Testis (tissue), 3 donors: ENCODE results near the gene GCHFR. TPM values are rescaled to one million over a fixed set of nuclear protein-coding genes. Genes with fewer than 3 reads are reported as not detected.

Experiments
- DNase-seq: peaks from one replicate; pipeline ENCODE4 v3.0.0-alpha.2; 2019
- H3K27ac ChIP-seq, 2 donors: fragments of 200-600 bp; sonication (generic); one replicate each; pipeline ENCODE4 v1.5.1; 2019
- H3K27me3 ChIP-seq: fragments of 200-600 bp; sonication (generic); one replicate; pipeline ENCODE4 v1.5.1; 2019
- H3K36me3 ChIP-seq: fragments of 200-600 bp; sonication (generic); one replicate; pipeline ENCODE4 v1.5.1; 2017; ENCODE audit warnings: low read depth; ENCODE audit errors: missing control alignments
- H3K4me1 ChIP-seq: fragments of 200-600 bp; sonication (generic); one replicate; pipeline ENCODE4 v1.5.1; 2019
- H3K4me3 ChIP-seq, 2 donors: fragments of 200-600 bp; sonication (generic); one replicate each; pipeline ENCODE4 v1.5.1; 2017 to 2019
- H3K9me3 ChIP-seq: fragments of 200-600 bp; sonication (generic); one replicate; pipeline ENCODE4 v1.5.1; 2017
- CTCF ChIP-seq, 3 experiments: fragments of 450-650 bp in 2 of 3; fragments of 200-600 bp in 1 of 3; sonication (generic) in 1 of 3; IDR thresholded peaks; one replicate each; pipeline ENCODE4 v1.5.1; 2016 to 2019; ENCODE audit warnings: antibody characterized with exemption in 3 of 3, mild to moderate bottlenecking in 2 of 3, moderate library complexity in 1 of 3
- POLR2A ChIP-seq: fragments of 450-650 bp; IDR thresholded peaks from one replicate; pipeline ENCODE4 v1.6.1; 2017; ENCODE audit warnings: antibody characterized with exemption, mild to moderate bottlenecking, moderate library complexity
- WGBS, 2 donors: methylation state at CpG; one replicate each; pipeline ENCODE4 v1.1.5; 2018; 5-methylcytosine and 5-hydroxymethylcytosine counted together
- intact Hi-C: fragments of 100-400 bp; cut with DNase I; formaldehyde crosslinking; loops from one replicate; pipeline ENCODE4 v1.15.1; 2023; ENCODE audit warnings: low total_unique reads
- polyA plus RNA-seq: library from polyadenylated mRNA; stranded (reverse); fragments of 350-450 nt; fragmentation: Illumina TruSeq; extraction: RNeasy Lipid Tissue Mini Kit (QIAGEN cat#74804); gene quantifications from one replicate; pipeline ENCODE4 v1.2.3, GENCODE V29; 2014; ENCODE audit warnings: low read depth, low replicate concordance; ENCODE audit not compliant: insufficient read depth
- total RNA-seq, 2 donors: library from RNA; depleted of rRNA; stranded (reverse); fragments of >200 nt; gene quantifications; one replicate each; pipeline ENCODE4 v1.2.3, GENCODE V29; 2016

GCHFR gene
- total and polyA plus RNA-seq, 3 donors from 2014 or later, result 7.4 to 15.0 (median 8.5) TPM

- TF ChIP-seq POLR2A (no peak), CTCF (IDR thresholded peaks at IDR 0.05) (no peak)
- no peak overlapping the region for H3K4me3 ChIP-seq
- intact Hi-C loops, result no loop called here
- H3K4me1 ChIP-seq, result no peaks in the 10 kb centered on the region
- H3K27me3 ChIP-seq, result no peaks in the 10 kb centered on the region
- H3K27ac ChIP-seq, result no peak overlapping the region
- H3K9me3 ChIP-seq, result no peaks in the 10 kb centered on the region
- DNase-seq, result no peak
- H3K36me3 ChIP-seq, result no peaks in the 10 kb centered on the region
- whole genome bisulfite sequencing, 2 donors, result 78 to 85% methylated on average over 2 to 5 of the region's 5 CpGs
Measured at GRCh38 chr15:40744815-40745152, 19.1 kb upstream of the GCHFR start.

DNA sequence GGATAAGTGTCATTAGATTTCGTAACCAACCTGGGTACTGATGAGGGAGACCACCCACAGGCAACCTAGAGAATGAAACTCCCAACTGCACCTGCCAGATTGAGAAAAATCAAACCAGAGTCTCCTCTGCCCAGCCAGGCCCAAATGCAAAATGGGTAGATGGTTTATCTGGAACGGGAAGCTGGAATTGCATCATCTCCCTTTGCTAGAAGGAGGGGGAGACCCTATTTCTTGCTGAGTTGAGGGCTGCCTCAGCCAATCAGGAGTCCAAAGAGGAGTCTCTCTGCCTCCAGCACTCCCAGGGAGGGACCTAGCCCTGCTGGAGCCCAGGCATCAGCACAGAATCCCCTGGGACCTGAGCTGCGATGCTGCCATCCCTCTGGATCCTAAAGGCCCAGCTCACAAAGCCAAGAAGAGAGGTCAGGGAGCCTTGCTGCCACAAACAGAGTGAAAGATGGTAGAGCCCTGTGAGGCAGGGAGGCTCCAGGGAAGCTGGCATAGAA is 16.9 kb upstream of the GCHFR start:
- intact Hi-C loops, result no loop called here

GRCh38 chr15:40747685-40748631 is 15.9 kb upstream of the GCHFR start:
- H3K27me3 ChIP-seq, result no peaks in the 10 kb centered on the region
- H3K36me3 ChIP-seq, result no peaks in the 10 kb centered on the region
- WGBS, 2 donors, result 76 to 79% methylated on average over 7 of the region's 7 CpGs
- no peaks in the 10 kb centered on the region for H3K4me1 ChIP-seq
- no peak for DNase-seq
- intact Hi-C loops, result no loop called here
- H3K4me3 ChIP-seq, result no peak overlapping the region
- no peak overlapping the region for H3K27ac ChIP-seq
- H3K9me3 ChIP-seq, result no peaks in the 10 kb centered on the region
- no peak for TF ChIP-seq CTCF (IDR thresholded peaks at IDR 0.05)
- no peak for TF ChIP-seq POLR2A

More for the DNA sequence above, 16.9 kb upstream of the GCHFR start:
- H3K4me1 ChIP-seq, result no peaks in the 10 kb centered on the region
- H3K4me3 ChIP-seq, result no peak overlapping the region
- no peaks in the 10 kb centered on the region for H3K36me3 ChIP-seq
- no peak overlapping the region for H3K27ac ChIP-seq
- DNase-seq, result no peak
- no peaks in the 10 kb centered on the region for H3K27me3 ChIP-seq
- TF ChIP-seq CTCF (IDR thresholded peaks at IDR 0.05), result no peak
- WGBS, 2 donors, result 67 to 70% methylated on average over 3 of the region's 3 CpGs
- no peaks in the 10 kb centered on the region for H3K9me3 ChIP-seq

DNA sequence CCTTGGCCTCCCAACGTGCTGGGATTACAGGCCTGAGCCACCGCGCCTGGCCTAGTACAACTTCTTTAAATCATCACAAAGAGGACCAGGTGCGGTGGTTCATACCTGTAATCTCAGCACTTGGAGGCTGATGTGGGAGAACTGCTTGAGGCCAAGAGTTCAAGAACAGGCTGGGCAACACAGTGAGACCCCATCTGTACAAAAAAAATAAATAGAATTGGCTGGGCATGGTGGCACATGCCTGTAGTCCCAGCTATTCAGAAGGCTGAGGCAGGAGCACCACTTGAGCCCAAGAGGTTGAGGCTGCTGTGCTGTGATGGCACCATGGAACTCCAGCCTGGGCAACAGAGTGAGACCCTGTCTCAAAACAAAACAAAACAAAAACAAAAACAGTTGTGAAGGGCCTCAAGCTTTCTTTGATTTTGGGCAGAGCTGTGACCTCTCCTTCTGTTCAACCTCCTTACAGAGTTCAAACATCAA is 14.7 kb upstream of the GCHFR start:
- WGBS, 2 donors, result 91 to 92% methylated on average over 4 of the region's 4 CpGs
- peaks cover 3% of the 10 kb centered on the region for H3K4me1 ChIP-seq
- no peak overlapping the region for H3K27ac ChIP-seq
- H3K4me3 ChIP-seq, result no peak overlapping the region
- TF ChIP-seq POLR2A, result no peak
- no peak for TF ChIP-seq CTCF (IDR thresholded peaks at IDR 0.05)
- no peaks in the 10 kb centered on the region for H3K36me3 ChIP-seq
- no peaks in the 10 kb centered on the region for H3K27me3 ChIP-seq
- H3K9me3 ChIP-seq, result no peaks in the 10 kb centered on the region
- intact Hi-C loops, result no loop called here
- DNase-seq, result no peak
